Stimulated activated CD4-positive, alpha-beta T cell treated with anti-CD3 and anti-CD28 coated beads, Interleukin-12 subunit alpha, Interleukin-12 subunit beta, amount 100 ng/mL, for 4 hours (primary cell): Measurements from ENCODE around the gene PIAS4.
"Not testable (repeated sequence)": the region's sequence is repeated elsewhere in the genome, so short reads cannot be mapped to it uniquely, and the experiment has no call there.

Source experiments
- DNase-seq: peaks from one replicate; pipeline ENCODE4 v3.0.0-alpha.2; 2020

Gene PIAS4

GRCh38 chr19:3998667-3999412 is 8.7 kb upstream of the PIAS4 start:
- DNase-seq = not testable (repeated sequence)

GRCh38 chr19:4000798-4001197 is 6.7 kb upstream of the PIAS4 start:
- not testable (repeated sequence) for DNase-seq

- not testable (repeated sequence) for DNase-seq
Measured at GRCh38 chr19:4005436-4005835, 2.1 kb upstream of the PIAS4 start.

GRCh38 chr19:4007836-4008539 is 452 bp downstream of the PIAS4 start:
- DNase-seq = peak; percentile 13

GRCh38 chr19:4009990-4010807 is 2.7 kb downstream of the PIAS4 start:
- DNase-seq = no peak

- no peak for DNase-seq
Measured at GRCh38 chr19:4010808-4011110, 3.2 kb downstream of the PIAS4 start.

- DNase-seq = not testable (repeated sequence)
Measured at GRCh38 chr19:4011430-4011829, 3.9 kb downstream of the PIAS4 start.

- DNase-seq = no peak
Measured at GRCh38 chr19:4012092-4012974, 4.8 kb downstream of the PIAS4 start.

GRCh38 chr19:4012975-4013634 is 5.6 kb downstream of the PIAS4 start:
- DNase-seq = no peak

GRCh38 chr19:4013886-4014540 is 6.5 kb downstream of the PIAS4 start:
- no peak for DNase-seq

- peak; percentile 30 for DNase-seq
Measured at GRCh38 chr19:4014541-4015491, 7.3 kb downstream of the PIAS4 start.

GRCh38 chr19:4015705-4016402 is 8.3 kb downstream of the PIAS4 start:
- DNase-seq = no peak

GRCh38 chr19:4016486-4016885 is 8.9 kb downstream of the PIAS4 start:
- no peak for DNase-seq

GRCh38 chr19:4016903-4017638 is 9.5 kb downstream of the PIAS4 start:
- DNase-seq = no peak

- no peak for DNase-seq
Measured at GRCh38 chr19:4018140-4018613, 10.6 kb downstream of the PIAS4 start.

- no peak for DNase-seq
Measured at GRCh38 chr19:4018775-4019504, 11.4 kb downstream of the PIAS4 start.

GRCh38 chr19:4019578-4019977 is 12.0 kb downstream of the PIAS4 start:
- no peak for DNase-seq
